Measurements from ENCODE around the gene TMEM134. TPM values are rescaled to one million over a fixed set of nuclear protein-coding genes. Genes with fewer than 3 reads are reported as not detected.

Gene TMEM134
- total and polyA plus RNA-seq, 2 of the 4 experiments (the other 2 are of a cell fraction): 12.5 to 55.0 TPM

DNA sequence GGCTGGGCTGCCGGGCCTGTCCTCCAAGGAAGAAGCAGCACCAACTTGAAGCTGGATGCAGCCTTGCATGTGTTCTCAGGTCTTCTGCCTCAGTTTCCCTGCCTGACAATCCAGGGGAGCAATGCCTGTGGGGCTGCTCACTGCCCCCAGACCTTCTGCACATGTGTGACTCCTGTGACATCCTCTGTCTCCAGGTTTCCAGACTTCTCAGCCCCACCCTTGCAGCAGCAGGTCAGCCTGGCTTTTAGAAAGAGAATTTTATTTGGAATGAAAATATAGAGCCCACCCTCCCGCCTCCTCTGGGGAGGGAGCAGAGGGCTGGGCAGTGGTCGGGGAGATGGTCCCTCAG lies 31.3 kb downstream of the TMEM134 start:
- H3K4ac ChIP-seq (ENCODE audit: low read depth, low read length): no peak overlapping the region
- H3K36me3 ChIP-seq (ENCODE audit: control insufficient read depth, insufficient read depth, low read length): peaks cover 60% of the 10 kb centered on the region
- no peak overlapping the region for H4K5ac ChIP-seq (ENCODE audit: low read depth, low read length)
- no peak overlapping the region for H2BK20ac ChIP-seq (ENCODE audit: low read depth, low read length)
- no peak overlapping the region for H4K91ac ChIP-seq (ENCODE audit: insufficient read depth, low read depth, low read length)
- no peak overlapping the region for H2AFZ ChIP-seq (replicated peaks; ENCODE audit: low read length, poor library complexity)
- in situ Hi-C loops (cut with MboI; ENCODE audit: low sequenced_read_pairs): no loop called here
- H2BK5ac ChIP-seq (ENCODE audit: low read depth, low read length, poor library complexity, severe bottlenecking): no peak overlapping the region
- DNase-seq: no peak
- H3K27ac ChIP-seq (ENCODE audit: insufficient read depth, low read length): no peak overlapping the region
- no peak overlapping the region for H2AK5ac ChIP-seq (ENCODE audit: low read depth, low read length)
- no peak overlapping the region for H3K18ac ChIP-seq (ENCODE audit: low read depth, low read length)
- H3K79me1 ChIP-seq (ENCODE audit: low read depth in 1 of 2, low read length in 2 of 2): peaks cover 8 to 22% of the 10 kb centered on the region in 2 experiments
- H3K56ac ChIP-seq (ENCODE audit: extremely low read depth, insufficient read depth, low read length): no peak overlapping the region
- H4K8ac ChIP-seq (ENCODE audit: low read depth in 2 of 2, low read length in 2 of 2): no peak overlapping the region
- H3K9ac ChIP-seq (ENCODE audit: low read depth, low read length): no peak overlapping the region
- ChIA-PET POLR2A (ENCODE audit: unreplicated experiment) (interaction anchor here (0.5 kb wide), 1 partner anchor 31 kb away, joined by 12 read pairs; no protein-coding TSS in a partner anchor), CTCF (no interaction called here)
- no peak overlapping the region for H2AK9ac ChIP-seq (replicated peaks; ENCODE audit: low read depth, low read length, poor library complexity)
- no peak for ATAC-seq (ENCODE audit: low read depth)
- no peak overlapping the region for H3K14ac ChIP-seq (replicated peaks; ENCODE audit: low read depth, low read length)
- H3K4me3 ChIP-seq (ENCODE audit: insufficient read depth, low read depth, low read length): no peak overlapping the region
- BruUV-seq (replicated peaks): no TSS peak
- H3K4me2 ChIP-seq (ENCODE audit: low read depth, low read length): no peak overlapping the region
- H2BK15ac ChIP-seq (ENCODE audit: low read depth, low read length): no peak overlapping the region
- H3K9me3 ChIP-seq (ENCODE audit: control insufficient read depth, insufficient read depth, low read length): no peaks in the 10 kb centered on the region
- intact Hi-C loops (cut with micrococcal nuclease): no loop called here
- no peak overlapping the region for H2BK120ac ChIP-seq (ENCODE audit: low read depth, low read length)
- TF ChIP-seq SMC3 (IDR thresholded peaks at IDR 0.05; ENCODE audit: low read depth, low read length) (no peak), MAZ (IDR thresholded peaks at IDR 0.05; ENCODE audit: borderline replicate concordance, low read depth, low read length) (no peak), CHD1 (IDR thresholded peaks at IDR 0.05; ENCODE audit: low read depth, low read length) (no peak), NFE2L2 (IDR thresholded peaks at IDR 0.05; ENCODE audit: low read depth, low read length) (no peak), BHLHE40 (IDR thresholded peaks at IDR 0.05; ENCODE audit: low read depth, low read length) (no peak), POLR2A (IDR thresholded peaks at IDR 0.05; ENCODE audit: low read depth, low read length) (no peak), RAD21 (IDR thresholded peaks at IDR 0.05; ENCODE audit: low read length) (no peak)
- TF ChIP-seq, protein P1, sequence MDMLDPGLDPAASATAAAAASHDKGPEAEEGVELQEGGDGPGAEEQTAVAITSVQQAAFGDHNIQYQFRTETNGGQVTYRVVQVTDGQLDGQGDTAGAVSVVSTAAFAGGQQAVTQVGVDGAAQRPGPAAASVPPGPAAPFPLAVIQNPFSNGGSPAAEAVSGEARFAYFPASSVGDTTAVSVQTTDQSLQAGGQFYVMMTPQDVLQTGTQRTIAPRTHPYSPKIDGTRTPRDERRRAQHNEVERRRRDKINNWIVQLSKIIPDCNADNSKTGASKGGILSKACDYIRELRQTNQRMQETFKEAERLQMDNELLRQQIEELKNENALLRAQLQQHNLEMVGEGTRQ (IDR thresholded peaks at IDR 0.05; ENCODE audit: low read depth, low read length): no peak
- 80% methylated on average over 2 of the region's 3 CpGs; no CpG with 5 or more reads in 1 of the 2 experiments for WGBS, 2 experiments (ENCODE audit: extremely low coverage in 2 of 2, insufficient read length in 1 of 2)
- dilution Hi-C loops (cut with HindIII; ENCODE audit: low sequenced_read_pairs, unreplicated experiment): no loop called here
- no peaks in the 10 kb centered on the region for H3K27me3 ChIP-seq (ENCODE audit: control insufficient read depth, insufficient read depth, low read length)
- H3K9me1 ChIP-seq (ENCODE audit: insufficient read depth, low read length): peaks cover 8% of the 10 kb centered on the region; the same call in 1 of the 2 replicates
- H3K23ac ChIP-seq (ENCODE audit: low read depth, low read length): no peak overlapping the region
- peaks cover 8% of the 10 kb centered on the region for H4K20me1 ChIP-seq (ENCODE audit: insufficient read depth, low read length)
- H3K4me1 ChIP-seq (ENCODE audit: control insufficient read depth, insufficient read depth, low read length): peaks cover 2% of the 10 kb centered on the region; the same call in 1 of the 2 replicates

Data from IMR-90 (cell line).